ENCODE measurements around the gene DSCAML1. TPM values are rescaled to one million over a fixed set of nuclear protein-coding genes. Genes with fewer than 3 reads are reported as not detected.

The DSCAML1 gene
- total and polyA plus RNA-seq, 2 of the 8 experiments (the other 6 are each of a cell fraction or from before 2014, with no cell fraction given) = 0.19 to 0.24 TPM

DNA sequence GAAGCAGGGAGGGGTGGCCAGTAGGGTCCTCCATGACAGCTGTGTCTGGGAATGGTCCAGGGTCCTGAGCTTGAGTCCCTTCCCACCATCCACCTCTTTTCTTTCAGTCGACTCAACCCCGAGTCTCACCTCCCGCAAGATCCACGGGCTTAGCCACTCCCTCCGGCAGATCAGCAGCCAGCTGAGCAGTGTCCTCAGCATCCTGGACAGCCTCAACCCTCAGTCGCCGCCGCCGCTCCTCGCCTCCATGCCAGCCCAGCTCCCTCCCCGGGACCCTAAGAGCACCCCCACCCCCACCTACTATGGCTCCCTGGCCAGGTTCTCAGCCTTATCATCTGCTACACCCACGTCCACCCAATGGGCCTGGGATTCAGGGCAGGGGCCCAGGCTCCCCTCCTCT, 387.5 kb downstream of the DSCAML1 start (continued):
- no peak for TF ChIP-seq CREB1 (IDR thresholded peaks at IDR 0.05)
- TF ChIP-seq JUN (IDR thresholded peaks at IDR 0.05; ENCODE audit: low read depth, low read length) = no peak

Data from H1 (cell line).